Fibroblast of the aortic adventitia (primary cell): ENCODE measurements around the gene KCNT1. TPM values are rescaled to one million over a fixed set of nuclear protein-coding genes. Genes with fewer than 3 reads are reported as not detected.

Source experiments
- DNase-seq: peaks from one replicate; pipeline ENCODE4 v3.0.0-alpha.2; 2010; ENCODE audit warnings: low read depth
- H3K4me3 ChIP-seq: 2 replicates; pipeline ENCODE4 v1.5.1; 2011; ENCODE audit warnings: low read depth, mild to moderate bottlenecking, control low read depth, low read length, moderate library complexity
- total RNA-seq: library from RNA; depleted of rRNA; stranded (reverse); fragments of >200 nt; gene quantifications from 2 replicates; pipeline ENCODE4 v1.2.3, GENCODE V29; 2012; ENCODE audit warnings: low replicate concordance
- TF ChIP-seq, protein P1 (sequence below): IDR thresholded peaks from 2 replicates; pipeline ENCODE4 v1.5.1; 2011; ENCODE audit warnings: mild to moderate bottlenecking, low read length, control low read depth, inconsistent platforms; ENCODE audit not compliant: insufficient read depth

Gene KCNT1
- total RNA-seq, 1 donor, result not detected

DNA sequence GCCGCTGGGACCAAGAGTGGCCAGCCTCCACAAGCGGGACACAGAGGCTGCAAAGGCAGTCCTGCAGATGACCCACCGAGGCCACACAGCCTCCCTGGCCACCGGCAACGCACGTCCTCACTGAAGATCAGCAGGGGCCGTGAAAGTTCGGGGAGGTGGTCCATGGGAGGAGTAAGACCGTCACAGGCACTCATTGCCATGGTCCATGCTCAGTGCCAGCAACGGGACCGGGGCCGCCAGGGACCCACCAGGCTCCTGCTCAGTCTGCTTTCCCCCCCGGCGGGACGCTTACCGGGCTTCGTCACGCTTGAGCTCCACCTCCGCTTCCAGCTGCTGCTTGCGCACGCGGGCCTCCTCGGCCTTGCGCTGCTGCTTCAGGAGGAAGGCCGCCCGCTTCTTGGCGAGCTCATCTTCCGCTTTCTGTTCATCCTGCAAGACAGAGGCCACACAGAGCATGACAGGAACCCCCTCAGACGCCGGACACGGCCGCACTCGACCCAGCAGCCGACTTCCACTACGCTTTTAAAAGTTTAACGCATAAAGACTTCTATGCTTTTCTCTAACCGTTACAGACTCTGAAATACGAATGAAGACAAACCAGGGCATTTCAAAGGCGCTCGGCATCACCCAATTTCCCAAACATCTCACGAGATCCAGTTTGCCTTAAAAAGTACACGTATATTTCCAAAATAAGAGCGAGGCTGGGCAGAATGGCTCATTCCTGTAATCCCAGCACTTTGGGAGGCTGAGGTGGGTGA lies 116.9 kb downstream of the KCNT1 start:
- no peak for DNase-seq
- TF ChIP-seq, protein P1, sequence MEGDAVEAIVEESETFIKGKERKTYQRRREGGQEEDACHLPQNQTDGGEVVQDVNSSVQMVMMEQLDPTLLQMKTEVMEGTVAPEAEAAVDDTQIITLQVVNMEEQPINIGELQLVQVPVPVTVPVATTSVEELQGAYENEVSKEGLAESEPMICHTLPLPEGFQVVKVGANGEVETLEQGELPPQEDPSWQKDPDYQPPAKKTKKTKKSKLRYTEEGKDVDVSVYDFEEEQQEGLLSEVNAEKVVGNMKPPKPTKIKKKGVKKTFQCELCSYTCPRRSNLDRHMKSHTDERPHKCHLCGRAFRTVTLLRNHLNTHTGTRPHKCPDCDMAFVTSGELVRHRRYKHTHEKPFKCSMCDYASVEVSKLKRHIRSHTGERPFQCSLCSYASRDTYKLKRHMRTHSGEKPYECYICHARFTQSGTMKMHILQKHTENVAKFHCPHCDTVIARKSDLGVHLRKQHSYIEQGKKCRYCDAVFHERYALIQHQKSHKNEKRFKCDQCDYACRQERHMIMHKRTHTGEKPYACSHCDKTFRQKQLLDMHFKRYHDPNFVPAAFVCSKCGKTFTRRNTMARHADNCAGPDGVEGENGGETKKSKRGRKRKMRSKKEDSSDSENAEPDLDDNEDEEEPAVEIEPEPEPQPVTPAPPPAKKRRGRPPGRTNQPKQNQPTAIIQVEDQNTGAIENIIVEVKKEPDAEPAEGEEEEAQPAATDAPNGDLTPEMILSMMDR, result no peak
- no peak overlapping the region for H3K4me3 ChIP-seq

DNA sequence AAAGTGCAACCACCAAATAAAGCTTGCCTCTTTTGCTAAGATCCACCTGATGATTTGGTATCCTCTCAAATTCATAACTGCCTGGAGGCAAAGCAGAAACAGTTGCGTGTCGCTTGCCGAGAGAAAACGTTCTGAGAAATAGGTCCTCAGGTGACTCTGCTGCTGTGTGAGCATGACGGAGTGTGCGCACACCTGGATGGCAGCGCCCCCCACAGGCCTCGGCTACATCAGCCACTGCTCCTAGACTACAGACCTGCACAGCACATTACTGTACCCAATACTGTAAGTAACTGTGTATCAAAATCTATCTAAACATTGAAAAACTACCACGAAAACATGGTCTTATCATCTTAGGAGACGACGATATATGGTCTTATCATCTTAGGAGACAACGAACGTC lies 117.9 kb downstream of the KCNT1 start:
- TF ChIP-seq, protein P1, result no peak
- H3K4me3 ChIP-seq, result no peak overlapping the region
- DNase-seq, result no peak

DNA sequence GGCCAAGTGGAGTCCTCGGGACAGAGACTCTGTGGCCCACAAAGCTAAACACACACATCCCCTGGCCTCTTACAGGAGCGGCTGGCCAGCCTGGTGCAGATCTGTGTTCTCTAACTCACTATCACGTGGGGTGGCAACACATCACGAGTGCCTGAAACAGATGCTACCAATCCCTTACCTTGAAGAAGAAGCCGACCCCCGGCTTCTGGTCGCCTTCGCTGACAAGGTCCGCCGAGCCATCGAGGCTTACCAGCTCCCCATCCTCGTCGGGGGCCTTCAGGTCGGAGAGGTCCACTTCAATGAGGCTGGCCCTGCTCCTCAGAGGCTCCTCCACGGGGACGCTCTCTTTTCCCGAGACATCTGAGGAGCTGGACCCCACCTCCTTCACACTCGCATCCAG lies 118.7 kb downstream of the KCNT1 start:
- no peak overlapping the region for H3K4me3 ChIP-seq
- DNase-seq, result no peak
- TF ChIP-seq, protein P1, result no peak

DNA sequence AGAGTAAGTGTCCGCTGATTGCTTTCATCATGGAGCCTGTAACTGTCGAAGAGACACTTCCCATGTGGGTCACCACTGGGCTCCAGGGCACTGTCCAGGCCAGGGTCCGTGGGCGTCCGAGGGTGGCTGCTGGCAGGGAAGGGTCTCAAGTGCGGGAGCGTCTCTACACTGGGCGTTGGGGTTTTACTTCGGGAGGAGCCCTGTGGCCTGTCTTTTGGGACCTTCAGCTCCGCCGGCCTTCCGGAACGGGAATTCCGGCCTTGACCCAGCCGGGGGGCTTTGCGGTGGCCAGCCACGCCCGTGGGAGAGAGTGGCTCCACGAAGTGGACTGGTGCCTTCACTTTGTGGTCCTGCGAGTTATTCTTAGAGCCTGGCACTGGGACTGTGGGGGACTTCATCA lies 119.1 kb downstream of the KCNT1 start:
- TF ChIP-seq, protein P1, result no peak
- no peak for DNase-seq
- no peak overlapping the region for H3K4me3 ChIP-seq

DNA sequence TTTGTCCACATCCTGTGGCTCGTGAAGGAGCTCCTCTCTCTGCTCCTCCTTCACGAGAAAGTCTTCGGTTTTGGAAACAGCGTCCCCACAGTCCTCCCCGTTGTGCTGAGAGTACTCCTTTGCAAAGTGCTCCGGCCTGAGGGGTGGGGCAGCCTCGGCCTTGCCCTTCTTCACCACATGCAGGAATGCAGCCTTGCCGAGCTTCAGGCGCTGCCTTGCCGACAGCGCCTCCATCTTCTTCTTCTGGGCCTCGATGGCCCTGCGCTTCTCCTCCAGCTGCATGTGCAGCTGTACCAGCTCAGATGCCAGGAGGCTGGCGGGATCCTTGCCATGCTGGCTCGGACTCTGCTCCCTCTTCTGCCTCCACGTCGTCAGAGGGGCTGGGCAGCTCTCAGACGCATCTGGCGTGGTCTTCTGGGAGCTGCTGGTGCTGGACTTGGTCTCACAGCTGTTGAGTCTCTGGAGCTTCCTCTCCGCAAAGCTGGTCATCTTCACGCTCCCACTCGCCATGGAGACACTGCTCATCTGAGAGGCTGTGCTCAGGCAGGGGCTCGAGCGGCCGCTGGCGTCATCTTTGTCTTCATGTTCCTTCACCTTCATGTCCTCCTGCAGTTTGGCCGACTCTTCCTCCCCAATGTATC lies 119.9 kb downstream of the KCNT1 start:
- TF ChIP-seq, protein P1, result no peak
- no peak overlapping the region for H3K4me3 ChIP-seq
- DNase-seq, result no peak

DNA sequence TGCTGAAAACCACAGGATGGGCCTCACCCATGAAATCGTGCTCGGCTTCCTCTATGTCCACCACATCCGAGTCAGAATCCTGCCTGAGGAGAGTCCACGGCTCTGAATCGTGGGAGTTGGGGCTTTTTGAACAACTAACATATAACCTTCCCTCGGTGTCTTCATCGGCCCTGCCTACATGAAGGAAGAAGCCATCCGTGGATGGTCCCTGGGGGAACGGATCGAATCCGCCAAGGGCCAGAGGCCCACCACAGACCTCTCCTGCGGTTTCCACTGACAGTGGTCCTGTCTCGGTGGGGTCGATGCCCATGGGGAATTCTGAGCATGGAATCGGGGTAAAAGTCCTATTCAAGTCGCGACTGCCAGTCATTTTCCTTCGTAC lies 120.4 kb downstream of the KCNT1 start:
- TF ChIP-seq, protein P1, result no peak
- no peak for DNase-seq
- no peak overlapping the region for H3K4me3 ChIP-seq

DNA sequence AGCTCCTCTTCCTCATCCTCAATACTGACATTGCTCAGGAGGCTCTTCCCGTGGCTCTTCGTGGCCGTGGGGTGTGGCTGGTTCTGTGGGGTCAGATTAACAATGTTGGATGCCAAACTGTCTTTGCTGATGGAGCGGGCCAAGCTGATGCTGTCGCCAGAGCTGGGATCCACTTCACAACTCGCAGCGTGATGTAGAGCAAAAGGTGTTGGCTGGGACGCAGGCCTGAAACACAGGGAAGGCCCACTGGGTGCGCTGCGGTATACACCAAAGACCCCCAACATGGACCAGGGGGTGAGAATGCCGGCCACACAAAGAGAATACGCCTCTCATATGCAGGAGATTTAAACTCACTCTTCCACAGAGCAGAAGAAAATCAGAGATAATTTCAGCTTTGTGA lies 121.1 kb downstream of the KCNT1 start:
- TF ChIP-seq, protein P1, result no peak
- DNase-seq, result no peak
- no peak overlapping the region for H3K4me3 ChIP-seq
